OCI-LY7 (cell line): ENCODE measurements around the gene ALDH3B1. TPM values are rescaled to one million over a fixed set of nuclear protein-coding genes. Genes with fewer than 3 reads are reported as not detected.
"Not testable (repeated sequence)": the region's sequence is repeated elsewhere in the genome, so short reads cannot be mapped to it uniquely, and the experiment has no call there.

Source experiments
- BruUV-seq: library from RNA; stranded (reverse); fragments of 400-500 nt; replicated peaks from 2 replicates; lab custom pipeline; 2021; lab: Mats Ljungman, UMichigan
- CTCF ChIA-PET: fragments of 300-600 bp; sonication (Branson Sonifier 250); formaldehyde crosslinking; loops from one replicate; lab custom pipeline; 2022; ENCODE audit warnings: antibody characterized with exemption; ENCODE audit not compliant: unreplicated experiment; lab: Charles Lee
- POLR2A ChIA-PET: fragments of 300-600 bp; sonication (Branson Sonifier 250); formaldehyde crosslinking; loops from one replicate; lab custom pipeline; 2022; ENCODE audit warnings: antibody characterized with exemption; lab: Charles Lee
- DNase-seq: peaks from one replicate; pipeline ENCODE4 v3.0.0-alpha.2; 2015; ENCODE audit warnings: low spot score
- H2AFZ ChIP-seq: fragments of 200-600 bp; sonication (generic), shearing (Covaris generic); 2 replicates; pipeline ENCODE4 v1.6.1; 2014; ENCODE audit warnings: mild to moderate bottlenecking, antibody characterized with exemption, low read length, moderate library complexity
- H3K27ac ChIP-seq: fragments of 200-600 bp; sonication (generic); 2 replicates; pipeline ENCODE4 v1.5.1; 2014; ENCODE audit warnings: mixed run types, low read depth, mild to moderate bottlenecking, moderate library complexity, low read length, inconsistent platforms; ENCODE audit not compliant: poor library complexity, severe bottlenecking
- H3K36me3 ChIP-seq: fragments of 200-600 bp; sonication (generic); 2 replicates; pipeline ENCODE4 v1.6.1; 2014; ENCODE audit warnings: mild to moderate bottlenecking, antibody characterized with exemption, low read length, moderate library complexity, mixed read lengths; ENCODE audit not compliant: insufficient read depth
- H3K4me1 ChIP-seq: fragments of 200-600 bp; sonication (generic); 2 replicates; pipeline ENCODE4 v1.5.1; 2014; ENCODE audit warnings: mild to moderate bottlenecking, low read length; ENCODE audit not compliant: insufficient read depth, poor library complexity, severe bottlenecking
- H3K4me2 ChIP-seq: fragments of 200-600 bp; sonication (generic); 2 replicates; pipeline ENCODE4 v1.6.1; 2014; ENCODE audit warnings: mild to moderate bottlenecking, low read length
- H3K4me3 ChIP-seq: fragments of 200-600 bp; sonication (generic); 2 replicates; pipeline ENCODE4 v1.5.1; 2014; ENCODE audit warnings: mild to moderate bottlenecking, low read depth, low read length; ENCODE audit not compliant: poor library complexity, severe bottlenecking
- H3K79me2 ChIP-seq: fragments of 200-600 bp; sonication (generic); 2 replicates; pipeline ENCODE4 v1.6.1; 2016; ENCODE audit warnings: low read depth, mild to moderate bottlenecking, low read length, moderate library complexity, mixed read lengths; ENCODE audit not compliant: insufficient read depth
- H3K9me2 ChIP-seq: fragments of 200-600 bp; sonication (generic); 2 replicates; pipeline ENCODE4 v1.6.1; 2016; ENCODE audit warnings: mild to moderate bottlenecking, low read length, mixed read lengths; ENCODE audit not compliant: insufficient read depth
- H3K9me3 ChIP-seq: fragments of 200-600 bp; sonication (generic); 2 replicates; pipeline ENCODE4 v1.6.1; 2014; ENCODE audit warnings: mild to moderate bottlenecking, mixed run types, low read length, mixed read lengths
- H4K20me1 ChIP-seq: fragments of 200-600 bp; sonication (generic); 2 replicates; pipeline ENCODE4 v1.6.1; 2014; ENCODE audit warnings: mild to moderate bottlenecking, antibody characterized with exemption, low read length, moderate library complexity, mixed read lengths; ENCODE audit not compliant: insufficient read depth
- intact Hi-C: fragments of 100-400 bp; cut with micrococcal nuclease; formaldehyde crosslinking; loops from one replicate; pipeline ENCODE4 v1.10.0; 2022; ENCODE audit not compliant: unreplicated experiment
- total RNA-seq, 2 experiments: library from RNA; depleted of rRNA in 1 of 2; stranded (reverse); fragments of >200 nt in 1 of 2; shearing (Covaris generic) in 1 of 2; gene quantifications; 2 replicates each; pipeline ENCODE4 v1.2.3, GENCODE V29; 2014 to 2022
- TF ChIP-seq, protein P1 (sequence below): fragments of 200-600 bp; sonication (generic); conservative IDR thresholded peaks from 2 replicates; pipeline ENCODE4 v1.5.1; 2014; ENCODE audit warnings: mild to moderate bottlenecking, antibody characterized with exemption, low read length, moderate library complexity, mixed read lengths

The ALDH3B1 gene
- total RNA-seq, 2 experiments from 2014 or later, result 0.50 to 0.53 TPM

DNA sequence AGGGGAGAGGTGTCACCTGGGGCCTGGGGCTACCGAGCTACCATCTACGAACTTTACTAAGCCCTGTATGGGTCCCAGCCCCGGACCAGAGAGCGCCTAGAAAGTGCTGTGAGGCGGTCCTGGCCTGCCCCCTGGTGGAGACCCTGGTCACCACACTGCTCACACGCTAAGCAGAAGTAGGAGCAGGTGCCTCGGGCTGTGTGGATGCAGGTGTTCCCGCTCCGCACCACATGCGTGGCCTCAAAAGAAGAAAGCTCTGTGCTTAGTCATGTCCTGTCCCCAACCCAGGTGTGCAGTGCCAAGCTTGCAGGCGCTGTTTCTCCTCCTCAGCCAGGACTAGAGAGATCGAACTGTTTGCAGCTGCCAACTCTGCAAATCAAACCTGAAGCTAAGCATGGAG is 16.3 kb upstream of the ALDH3B1 start:
- TF ChIP-seq, protein P1, sequence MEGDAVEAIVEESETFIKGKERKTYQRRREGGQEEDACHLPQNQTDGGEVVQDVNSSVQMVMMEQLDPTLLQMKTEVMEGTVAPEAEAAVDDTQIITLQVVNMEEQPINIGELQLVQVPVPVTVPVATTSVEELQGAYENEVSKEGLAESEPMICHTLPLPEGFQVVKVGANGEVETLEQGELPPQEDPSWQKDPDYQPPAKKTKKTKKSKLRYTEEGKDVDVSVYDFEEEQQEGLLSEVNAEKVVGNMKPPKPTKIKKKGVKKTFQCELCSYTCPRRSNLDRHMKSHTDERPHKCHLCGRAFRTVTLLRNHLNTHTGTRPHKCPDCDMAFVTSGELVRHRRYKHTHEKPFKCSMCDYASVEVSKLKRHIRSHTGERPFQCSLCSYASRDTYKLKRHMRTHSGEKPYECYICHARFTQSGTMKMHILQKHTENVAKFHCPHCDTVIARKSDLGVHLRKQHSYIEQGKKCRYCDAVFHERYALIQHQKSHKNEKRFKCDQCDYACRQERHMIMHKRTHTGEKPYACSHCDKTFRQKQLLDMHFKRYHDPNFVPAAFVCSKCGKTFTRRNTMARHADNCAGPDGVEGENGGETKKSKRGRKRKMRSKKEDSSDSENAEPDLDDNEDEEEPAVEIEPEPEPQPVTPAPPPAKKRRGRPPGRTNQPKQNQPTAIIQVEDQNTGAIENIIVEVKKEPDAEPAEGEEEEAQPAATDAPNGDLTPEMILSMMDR, result peak; percentile 63
- intact Hi-C loops, result loop anchor here (10.0 kb wide), 1 partner anchor 349 kb away; no protein-coding TSS in a partner anchor
- CTCF ChIA-PET, H3K4me3 ChIP-seq, H3K9me2 ChIP-seq, H3K79me2 ChIP-seq, H2AFZ ChIP-seq, H3K9me3 ChIP-seq, POLR2A ChIA-PET, BruUV-seq, H4K20me1 ChIP-seq: not testable (repeated sequence)
- Histone ChIP-seq H3K27ac (peak overlapping the region; percentile 54), H3K4me2 (peak overlapping the region; percentile 58), H3K4me1 (peaks cover 35% of the 10 kb centered on the region), H3K36me3 (peaks cover 16% of the 10 kb centered on the region)
- peak; percentile 91 for DNase-seq

DNA sequence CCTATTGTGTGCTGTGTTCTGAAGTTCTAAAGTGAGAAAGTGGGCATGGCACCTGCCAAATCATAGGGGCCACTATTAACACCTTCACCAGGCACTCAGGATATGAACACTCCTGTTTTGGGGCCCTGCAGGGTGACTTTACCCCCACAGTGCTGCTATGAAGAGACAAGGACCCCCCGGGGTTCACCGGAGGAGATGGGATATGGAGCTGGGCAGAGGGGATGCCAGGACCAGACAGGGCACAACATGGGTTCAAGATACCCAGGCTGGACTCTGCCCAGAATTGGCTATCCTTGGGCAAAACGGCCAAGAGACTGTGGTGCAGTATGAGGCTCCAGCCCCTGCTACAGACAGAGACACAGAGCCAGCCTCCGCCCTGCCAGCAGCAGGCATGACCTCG is 15.7 kb upstream of the ALDH3B1 start:
- H3K9me2 ChIP-seq, POLR2A ChIA-PET, DNase-seq, H4K20me1 ChIP-seq, H2AFZ ChIP-seq, H3K79me2 ChIP-seq, BruUV-seq, H3K9me3 ChIP-seq, H3K4me3 ChIP-seq, CTCF ChIA-PET: not testable (repeated sequence)
- Histone ChIP-seq H3K4me1 (peaks cover 35% of the 10 kb centered on the region), H3K36me3 (peaks cover 20% of the 10 kb centered on the region), H3K4me2 (peak overlapping the region; percentile 58), H3K27ac (peak overlapping the region; percentile 54)
- intact Hi-C loops, result loop anchor here (10.0 kb wide), 1 partner anchor 350 kb away; no protein-coding TSS in a partner anchor

DNA sequence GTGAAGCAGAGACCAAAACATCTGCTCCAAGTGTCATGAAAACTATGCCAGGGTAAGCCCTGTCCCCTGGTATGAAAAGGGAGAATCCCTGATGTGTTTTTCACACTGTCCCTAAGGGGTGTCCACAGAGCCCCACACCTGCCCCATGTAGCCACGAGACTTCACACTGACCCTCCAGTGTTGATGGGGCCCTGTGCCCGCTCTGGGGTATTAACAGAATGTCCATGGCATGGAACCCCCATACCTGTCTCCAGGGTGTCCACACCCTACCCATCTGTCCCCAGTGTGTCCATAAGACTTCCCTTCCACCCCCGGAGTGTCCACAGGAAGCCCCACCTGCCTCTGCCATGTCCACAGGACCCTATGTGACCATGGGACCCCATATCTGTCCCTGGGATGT is 15.0 kb upstream of the ALDH3B1 start:
- H3K4me1 ChIP-seq, result peaks cover 35% of the 10 kb centered on the region
- POLR2A ChIA-PET, H3K4me3 ChIP-seq, CTCF ChIA-PET, DNase-seq, H2AFZ ChIP-seq, BruUV-seq, H3K9me3 ChIP-seq, H3K79me2 ChIP-seq, H3K27ac ChIP-seq, H3K9me2 ChIP-seq, H4K20me1 ChIP-seq: not testable (repeated sequence)
- H3K36me3 ChIP-seq, result peaks cover 20% of the 10 kb centered on the region
- H3K4me2 ChIP-seq, result peak overlapping the region; percentile 58; the same call in 1 of the 2 replicates
- intact Hi-C loops, result loop anchor here (10.0 kb wide), 1 partner anchor 350 kb away; no protein-coding TSS in a partner anchor

DNA sequence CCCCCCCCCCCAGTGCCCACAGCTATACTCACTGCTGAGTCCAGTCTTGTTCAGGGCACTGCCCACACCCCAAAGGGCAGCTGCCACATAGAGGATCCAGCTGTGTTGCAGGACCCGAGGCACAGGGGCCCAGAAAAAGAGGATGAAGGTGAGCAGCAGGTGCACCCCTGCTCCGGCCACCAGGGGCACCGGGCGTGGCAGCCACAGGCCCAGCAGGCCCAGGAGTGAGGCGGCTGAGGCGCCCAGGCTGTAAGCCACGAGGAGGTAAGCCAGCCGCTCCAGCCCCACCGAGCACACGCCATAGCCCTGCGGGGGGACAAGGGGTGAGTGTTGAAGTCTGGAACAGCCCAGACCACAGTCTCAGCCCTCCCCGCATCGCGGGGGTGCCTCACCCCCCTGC is 14.5 kb upstream of the ALDH3B1 start:
- POLR2A ChIA-PET, H3K9me2 ChIP-seq, H3K4me2 ChIP-seq, CTCF ChIA-PET, H3K79me2 ChIP-seq, H3K27ac ChIP-seq, H3K4me3 ChIP-seq, DNase-seq, H3K9me3 ChIP-seq, H4K20me1 ChIP-seq, BruUV-seq, H2AFZ ChIP-seq: not testable (repeated sequence)
- Histone ChIP-seq H3K36me3 (peaks cover 23% of the 10 kb centered on the region), H3K4me1 (peaks cover 35% of the 10 kb centered on the region)
- intact Hi-C loops, result loop anchor here (10.0 kb wide), 1 partner anchor 351 kb away; no protein-coding TSS in a partner anchor
